ENCODE measurements around the gene FNDC11.
"Not testable (repeated sequence)": the region's sequence is repeated elsewhere in the genome, so short reads cannot be mapped to it uniquely, and the experiment has no call there.

FNDC11 gene

DNA sequence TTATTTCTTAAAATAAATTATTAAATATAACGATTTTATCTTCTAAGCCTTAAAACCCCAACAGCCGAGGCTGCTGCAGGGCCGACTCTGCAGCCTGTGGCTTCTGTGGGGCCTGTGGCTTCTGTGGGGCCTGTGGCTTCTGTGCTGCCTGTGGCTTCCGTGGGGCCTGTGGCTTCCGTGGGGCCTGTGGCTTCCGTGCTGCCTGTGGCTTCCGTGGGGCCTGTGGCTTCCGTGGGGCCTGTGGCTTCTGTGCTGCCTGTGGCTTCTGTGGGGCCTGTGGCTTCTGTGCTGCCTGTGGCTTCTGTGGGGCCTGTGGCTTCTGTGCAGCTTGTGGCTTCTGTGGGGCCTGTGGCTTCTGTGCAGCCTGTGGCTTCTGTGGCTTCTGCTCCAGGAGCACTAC lies 47.7 kb downstream of the FNDC11 start:
- DNase-seq = not testable (repeated sequence)

DNA sequence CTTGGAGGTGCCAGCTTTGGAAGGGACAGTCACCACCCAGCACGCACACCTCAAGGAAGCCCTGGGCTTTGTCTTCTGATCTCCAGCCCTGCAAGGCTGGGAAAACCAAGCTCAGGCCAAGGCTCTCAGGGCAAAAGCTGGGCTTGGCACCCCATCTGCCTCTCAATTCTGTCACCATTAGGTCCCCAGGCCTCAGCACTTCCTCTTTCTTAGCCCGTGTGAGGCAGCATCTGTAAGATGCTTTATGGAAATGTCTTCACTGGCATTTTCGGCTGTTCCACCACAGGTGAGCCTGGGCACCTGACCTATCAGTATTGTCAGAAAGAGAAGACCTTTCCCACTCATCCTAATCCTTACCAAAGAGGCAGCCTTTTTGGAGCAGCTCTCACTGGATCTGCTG lies 48.4 kb downstream of the FNDC11 start:
- no peak for DNase-seq

Data from right forelimb (tissue), 1 donor.